HG02981 (cell line): ENCODE data around the gene FLII.
"Not testable (repeated sequence)": the region's sequence is repeated elsewhere in the genome, so short reads cannot be mapped to it uniquely, and the experiment has no call there.

Source experiments
- ATAC-seq: cut with Tn5 transposase; IDR thresholded peaks from one replicate; pipeline ENCODE4 v1.9.1; 2021; ENCODE audit warnings: mild to moderate bottlenecking, moderate library complexity; ENCODE audit not compliant: unreplicated experiment

FLII gene

GRCh38 chr17:18224387-18225120 lies 34.0 kb downstream of the FLII start:
- no peak for ATAC-seq

- no peak for ATAC-seq
These were observed 34.5 kb downstream of the FLII start for GRCh38 chr17:18224053-18224386.

GRCh38 chr17:18218756-18219415 lies 39.7 kb downstream of the FLII start:
- ATAC-seq = no peak

- no peak for ATAC-seq
These were observed 41.0 kb downstream of the FLII start for GRCh38 chr17:18217412-18218015.

GRCh38 chr17:18216906-18217305 lies 41.6 kb downstream of the FLII start:
- not testable (repeated sequence) for ATAC-seq

- ATAC-seq = no peak
These were observed 44.8 kb downstream of the FLII start for GRCh38 chr17:18213666-18214270.

- ATAC-seq = no peak
These were observed 50.4 kb downstream of the FLII start for GRCh38 chr17:18208092-18208491.

GRCh38 chr17:18206962-18207361 lies 51.6 kb downstream of the FLII start:
- ATAC-seq = no peak

- ATAC-seq = no peak
These were observed 52.7 kb downstream of the FLII start for GRCh38 chr17:18205861-18206260.

- no peak for ATAC-seq
These were observed 55.2 kb downstream of the FLII start for GRCh38 chr17:18203308-18203707.

- ATAC-seq = no peak
These were observed 57.4 kb downstream of the FLII start for GRCh38 chr17:18201108-18201507.

- no peak for ATAC-seq
These were observed 60.0 kb downstream of the FLII start for GRCh38 chr17:18198530-18198929.

GRCh38 chr17:18197535-18198194 lies 60.9 kb downstream of the FLII start:
- ATAC-seq = no peak

GRCh38 chr17:18195246-18195645 lies 63.3 kb downstream of the FLII start:
- no peak for ATAC-seq
